Panc1 (cell line): Measurements from ENCODE around the gene CYFIP2.

ENCODE experiments used
- CTCF ChIP-seq: fragments of 450-650 bp; IDR thresholded peaks from 2 replicates; pipeline ENCODE4 v1.5.1; 2017; ENCODE audit warnings: mild to moderate bottlenecking
- POLR2AphosphoS5 ChIP-seq: IDR thresholded peaks from 2 replicates; pipeline ENCODE4 v1.6.1; 2012; ENCODE audit warnings: mild to moderate bottlenecking, low read depth, low read length, moderate library complexity
- REST ChIP-seq, 2 experiments: IDR thresholded peaks; 2 replicates each; pipeline ENCODE4 v1.6.1; 2011 to 2012; ENCODE audit warnings: low read depth in 2 of 2, control low read depth in 1 of 2, low read length in 1 of 2, mild to moderate bottlenecking in 1 of 2, moderate library complexity in 1 of 2; ENCODE audit not compliant: insufficient read depth in 1 of 2
- SIN3A ChIP-seq: IDR thresholded peaks from 2 replicates; pipeline ENCODE4 v1.6.1; 2012; ENCODE audit warnings: low read depth, mild to moderate bottlenecking, low read length, moderate library complexity, borderline replicate concordance; ENCODE audit not compliant: insufficient read depth
- TCF7L2 ChIP-seq: IDR thresholded peaks from 2 replicates; pipeline ENCODE4 v1.6.1; 2011; ENCODE audit warnings: mild to moderate bottlenecking, low read depth, low read length, inconsistent platforms

- TF ChIP-seq CTCF (no peak), POLR2AphosphoS5 (no peak), REST (IDR thresholded peaks at IDR 0.05; ENCODE audit: insufficient read depth in 1 of 2, low read depth in 2 of 2, low read length in 1 of 2) (no peak), TCF7L2 (no peak), SIN3A (no peak)
These were observed 23.4 kb downstream of the CYFIP2 start for GRCh38 chr5:157289164-157289819.
